ENCODE measurements around the gene KYAT1. TPM values are rescaled to one million over a fixed set of nuclear protein-coding genes. Genes with fewer than 3 reads are reported as not detected.
A peak's percentile ranks its signal among the peaks of the same experiment; 100 is the strongest.

Gene KYAT1
- total RNA-seq, 1 experiment from 2014 or later, result 8.4 TPM

DNA sequence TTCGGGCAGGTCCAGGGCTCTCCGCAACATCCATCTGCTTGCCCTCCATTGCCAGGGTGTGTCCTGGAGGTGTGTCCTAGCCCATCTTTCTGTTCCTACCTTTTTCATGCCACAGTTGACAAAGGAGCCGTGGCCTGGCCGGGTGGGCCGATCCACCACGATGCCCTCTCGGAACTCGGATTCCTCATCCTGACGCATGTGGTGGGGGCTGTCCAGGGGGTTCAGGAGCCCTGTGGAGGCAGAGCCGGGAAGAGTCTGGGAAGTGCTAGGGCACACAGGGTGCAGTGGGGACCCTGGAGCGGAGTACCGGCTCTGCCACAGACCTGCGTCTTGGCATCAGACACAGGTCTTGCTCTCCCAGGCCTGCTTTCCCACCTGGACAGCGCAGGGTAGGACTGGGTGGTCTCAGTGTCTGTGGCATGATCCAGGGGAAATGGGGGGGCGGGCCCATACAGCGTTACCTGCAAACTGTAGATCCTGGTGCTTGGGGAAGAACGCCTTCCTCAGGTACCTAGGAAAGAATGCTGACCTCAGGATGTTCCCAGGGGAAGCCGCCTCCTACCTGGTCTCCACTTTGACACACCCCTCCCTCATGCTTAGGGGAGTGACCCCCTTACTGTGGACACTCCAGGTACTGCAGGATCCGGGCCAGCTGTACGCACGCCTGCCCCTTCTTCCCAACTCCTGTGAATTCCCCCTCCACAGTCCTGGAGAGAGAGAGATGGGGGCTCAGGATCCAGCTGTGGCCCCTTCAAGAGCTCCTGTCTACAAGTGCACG lies 55.6 kb downstream of the KYAT1 start:
- H3K36me3 ChIP-seq, result peaks cover 55% of the 10 kb centered on the region
- no peaks in the 10 kb centered on the region for H3K27me3 ChIP-seq
- no peak overlapping the region for H3K4me3 ChIP-seq
- no peaks in the 10 kb centered on the region for H3K9me3 ChIP-seq (replicated peaks)
- no peak overlapping the region for H3K27ac ChIP-seq
- no peaks in the 10 kb centered on the region for H3K4me1 ChIP-seq
- no peak for DNase-seq

GRCh38 chr9:128824911-128825310 lies 56.8 kb downstream of the KYAT1 start:
- H3K9me3 ChIP-seq (replicated peaks), result no peaks in the 10 kb centered on the region

DNA sequence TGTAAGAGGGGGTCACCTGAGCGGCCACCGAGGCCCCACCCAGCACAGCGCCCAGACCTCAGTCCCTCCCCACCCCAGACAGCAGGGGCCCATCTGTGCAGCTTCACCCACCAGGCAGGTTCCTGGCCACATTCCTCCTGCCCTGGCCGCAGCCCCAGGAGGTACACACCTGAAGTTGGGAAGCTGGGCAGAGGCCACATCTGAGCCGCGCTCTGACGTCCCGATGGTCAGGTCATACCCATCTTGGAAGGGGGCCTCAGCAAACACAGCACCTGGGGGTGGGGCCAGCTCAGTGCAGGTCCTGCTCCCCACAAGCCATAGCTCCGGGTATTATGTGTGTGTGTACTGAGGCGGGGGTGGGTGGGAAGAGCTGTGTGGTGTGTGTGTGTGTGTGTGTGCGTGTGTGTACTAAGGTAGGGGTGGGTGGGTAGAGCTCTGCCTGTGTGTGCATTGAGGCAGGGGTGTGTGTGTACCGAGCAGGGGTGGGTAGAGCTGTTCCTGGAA lies 57.8 kb downstream of the KYAT1 start:
- Histone ChIP-seq H3K9me3 (replicated peaks) (no peaks in the 10 kb centered on the region), H3K36me3 (peaks cover 55% of the 10 kb centered on the region), H3K27ac (no peak overlapping the region), H3K4me3 (no peak overlapping the region), H3K27me3 (no peaks in the 10 kb centered on the region), H3K4me1 (0 out of 2 replicates have a peak, but pooled peaks cover 4% of the 10 kb centered on the region)
- DNase-seq, result no peak

More at GRCh38 chr9:128824911-128825310, 56.8 kb downstream of the KYAT1 start:
- H3K4me3 ChIP-seq, result no peak overlapping the region
- no peaks in the 10 kb centered on the region for H3K27me3 ChIP-seq
- no peak for DNase-seq
- no peaks in the 10 kb centered on the region for H3K4me1 ChIP-seq
- no peak overlapping the region for H3K27ac ChIP-seq
- H3K36me3 ChIP-seq, result peaks cover 55% of the 10 kb centered on the region

- H3K4me1 ChIP-seq, result 0 out of 2 replicates have a peak, but pooled peaks cover 4% of the 10 kb centered on the region
- no peaks in the 10 kb centered on the region for H3K27me3 ChIP-seq
- peaks cover 55% of the 10 kb centered on the region for H3K36me3 ChIP-seq
- no peaks in the 10 kb centered on the region for H3K9me3 ChIP-seq (replicated peaks)
- no peak overlapping the region for H3K27ac ChIP-seq
- DNase-seq, result no peak
- H3K4me3 ChIP-seq, result no peak overlapping the region
Observed at GRCh38 chr9:128823362-128823902, 58.3 kb downstream of the KYAT1 start.

- Histone ChIP-seq H3K27me3 (no peaks in the 10 kb centered on the region), H3K4me1 (0 out of 2 replicates have a peak, but pooled peaks cover 4% of the 10 kb centered on the region), H3K4me3 (no peak overlapping the region), H3K36me3 (peaks cover 50% of the 10 kb centered on the region), H3K27ac (no peak overlapping the region), H3K9me3 (replicated peaks) (no peaks in the 10 kb centered on the region)
- DNase-seq, result no peak
Observed at GRCh38 chr9:128822407-128823042, 59.2 kb downstream of the KYAT1 start.

GRCh38 chr9:128821584-128822406 lies 60.0 kb downstream of the KYAT1 start:
- Histone ChIP-seq H3K27me3 (no peaks in the 10 kb centered on the region), H3K27ac (no peak overlapping the region), H3K36me3 (peaks cover 43% of the 10 kb centered on the region), H3K4me3 (no peak overlapping the region), H3K9me3 (replicated peaks) (no peaks in the 10 kb centered on the region), H3K4me1 (0 out of 2 replicates have a peak, but pooled peaks cover 4% of the 10 kb centered on the region)
- no peak for DNase-seq

- no peak for DNase-seq
- Histone ChIP-seq H3K27me3 (no peaks in the 10 kb centered on the region), H3K36me3 (peaks cover 36% of the 10 kb centered on the region)
Observed at GRCh38 chr9:128820665-128821583, 60.8 kb downstream of the KYAT1 start.

DNA sequence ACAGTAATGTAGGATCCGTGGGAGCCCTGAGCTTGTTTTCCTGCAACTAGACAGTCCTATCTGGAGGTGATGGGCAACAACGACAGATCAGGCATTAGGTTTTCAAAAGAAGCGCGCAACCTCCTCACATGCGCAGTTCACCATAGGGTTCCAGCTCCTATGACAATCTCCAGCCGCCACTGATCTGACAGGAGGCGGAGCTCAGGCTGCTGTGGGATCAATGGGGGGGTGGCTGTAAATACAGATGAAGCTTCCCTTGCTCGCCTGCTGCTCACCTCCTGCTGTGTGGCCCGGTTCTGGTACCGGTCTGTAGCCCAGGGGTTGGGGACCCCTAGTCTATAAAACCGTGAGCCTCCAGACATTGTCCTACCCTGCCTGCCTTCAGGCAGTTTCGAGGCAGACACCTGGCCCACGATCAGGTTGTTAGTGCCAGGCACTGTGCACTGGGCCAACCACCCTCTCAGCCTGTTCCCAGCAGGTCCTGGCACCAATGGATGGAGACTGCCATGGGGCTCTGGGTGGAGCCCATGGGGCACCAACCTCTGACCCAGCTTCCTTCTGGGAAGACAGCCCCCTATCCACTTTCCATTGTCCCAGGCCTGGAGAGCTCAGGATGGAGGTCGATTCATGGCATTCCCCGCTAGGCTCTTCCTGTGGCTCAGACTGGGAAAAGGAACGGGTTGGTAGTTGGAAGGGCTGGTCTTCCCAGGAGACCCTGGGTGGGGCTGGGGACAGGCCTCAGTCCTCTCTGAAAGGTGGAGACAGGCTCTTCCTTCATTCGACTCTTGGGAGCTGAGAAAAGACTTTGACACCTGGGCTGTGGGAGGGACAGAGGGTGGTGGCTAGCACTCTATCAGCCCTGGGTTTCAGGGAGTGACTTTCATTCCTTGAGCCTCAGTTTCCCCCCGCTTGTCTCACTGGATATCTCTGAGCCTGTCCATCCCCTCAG lies 61.8 kb downstream of the KYAT1 start:
- peaks cover 29% of the 10 kb centered on the region for H3K36me3 ChIP-seq
- no peak overlapping the region for H3K4me3 ChIP-seq
- no peaks in the 10 kb centered on the region for H3K27me3 ChIP-seq
- DNase-seq, result no peak
- H3K9me3 ChIP-seq (replicated peaks), result no peaks in the 10 kb centered on the region
- H3K27ac ChIP-seq, result no peak overlapping the region
- 0 out of 2 replicates have a peak, but pooled peaks cover 4% of the 10 kb centered on the region for H3K4me1 ChIP-seq

More at GRCh38 chr9:128820665-128821583, 60.8 kb downstream of the KYAT1 start:
- Histone ChIP-seq H3K9me3 (replicated peaks) (no peaks in the 10 kb centered on the region), H3K4me3 (no peak overlapping the region), H3K4me1 (0 out of 2 replicates have a peak, but pooled peaks cover 4% of the 10 kb centered on the region), H3K27ac (no peak overlapping the region)

GRCh38 chr9:128818839-128819715 lies 62.7 kb downstream of the KYAT1 start:
- Histone ChIP-seq H3K9me3 (replicated peaks) (no peaks in the 10 kb centered on the region), H3K27ac (no peak overlapping the region; the same call in 1 of the 2 replicates), H3K36me3 (peaks cover 21% of the 10 kb centered on the region), H3K4me1 (0 out of 2 replicates have a peak, but pooled peaks cover 4% of the 10 kb centered on the region), H3K27me3 (no peaks in the 10 kb centered on the region), H3K4me3 (peak overlapping the region; percentile 69)
- DNase-seq, result peak; percentile 61 to 67

DNA sequence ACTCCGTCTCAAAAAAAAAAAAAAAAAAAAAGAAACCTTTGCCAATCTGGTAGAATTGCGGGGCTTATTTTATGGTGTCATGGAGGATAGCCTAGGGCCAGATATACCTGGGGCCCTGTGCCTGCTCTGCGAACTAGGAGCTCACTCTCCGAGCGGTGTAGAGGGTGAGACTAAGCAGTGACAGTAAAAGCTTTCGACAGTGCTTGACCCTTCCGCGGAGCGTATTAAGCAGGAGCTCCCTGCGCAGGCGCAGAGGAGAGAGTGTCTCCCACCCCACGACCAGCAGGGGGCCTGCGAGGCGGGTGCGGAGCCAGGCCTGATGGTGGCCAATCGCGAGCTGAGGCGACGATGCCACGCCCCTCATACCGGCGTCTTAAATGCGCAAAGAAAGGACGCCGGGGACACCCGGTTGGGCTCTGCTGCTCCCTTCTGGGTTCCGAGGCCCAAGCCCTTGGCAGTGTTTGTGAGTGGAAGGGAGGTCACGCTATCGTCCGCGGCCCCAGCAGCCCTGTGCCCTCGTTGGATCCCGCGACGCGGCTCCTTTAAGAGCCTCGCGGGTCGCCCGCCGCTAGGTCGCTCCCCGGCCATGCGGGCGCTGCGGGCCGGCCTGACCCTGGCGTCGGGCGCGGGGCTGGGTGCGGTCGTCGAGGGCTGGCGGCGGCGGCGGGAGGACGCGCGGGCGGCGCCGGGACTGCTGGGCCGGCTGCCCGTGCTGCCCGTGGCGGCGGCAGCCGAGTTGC lies 63.5 kb downstream of the KYAT1 start, which contains the start of gene ENDOG:
TSS of gene ENDOG (plus strand) at position 402 of the 740 bp plus-strand sequence. CDS start at position 587, 185 bp downstream.
- DNase-seq, result peak; percentile 98 to 99
- Histone ChIP-seq H3K4me1 (0 out of 2 replicates have a peak, but pooled peaks cover 4% of the 10 kb centered on the region), H3K4me3 (peak within 1 kb of the TSS; percentile 69), H3K9me3 (replicated peaks) (no peaks in the 10 kb centered on the region), H3K27me3 (no peaks in the 10 kb centered on the region), H3K27ac (peak within 1 kb of the TSS; percentile 49), H3K36me3 (peaks cover 17% of the 10 kb centered on the region)

GRCh38 chr9:128810873-128811272 lies 70.9 kb downstream of the KYAT1 start:
- peaks cover 14% of the 10 kb centered on the region for H3K36me3 ChIP-seq
- H3K27ac ChIP-seq, result no peak overlapping the region
- no peak overlapping the region for H3K4me3 ChIP-seq
- no peaks in the 10 kb centered on the region for H3K4me1 ChIP-seq
- H3K27me3 ChIP-seq, result no peaks in the 10 kb centered on the region
- no peaks in the 10 kb centered on the region for H3K9me3 ChIP-seq (replicated peaks)
- DNase-seq, result no peak
